Progenitor cell of endocrine pancreas (in vitro differentiated cells): ENCODE data around the gene ATL1. TPM values are rescaled to one million over a fixed set of nuclear protein-coding genes. Genes with fewer than 3 reads are reported as not detected.
"Not testable (repeated sequence)": the region's sequence is repeated elsewhere in the genome, so short reads cannot be mapped to it uniquely, and the experiment has no call there.

Source experiments
- DNase-seq: peaks from one replicate; pipeline ENCODE4 v3.0.0; 2021; ENCODE audit warnings: low spot score; ENCODE audit not compliant: unreplicated experiment
- H3K27ac Mint-ChIP-seq: 2 replicates; pipeline ENCODE4 v1.8.0; 2021; ENCODE audit warnings: mild to moderate bottlenecking, moderate library complexity, mixed read lengths
- H3K27me3 Mint-ChIP-seq: 2 replicates; pipeline ENCODE4 v1.8.0; 2021; ENCODE audit warnings: mixed read lengths
- H3K36me3 Mint-ChIP-seq: 2 replicates; pipeline ENCODE4 v1.8.0; 2022; ENCODE audit warnings: mixed read lengths; ENCODE audit not compliant: insufficient read depth
- H3K4me1 Mint-ChIP-seq: 2 replicates; pipeline ENCODE4 v1.8.0; 2021; ENCODE audit warnings: low read depth, mixed read lengths
- H3K4me3 Mint-ChIP-seq: 2 replicates; pipeline ENCODE4 v1.8.0; 2021; ENCODE audit warnings: low read depth, mild to moderate bottlenecking, moderate library complexity, mixed read lengths
- H3K9me3 Mint-ChIP-seq: 2 replicates; pipeline ENCODE4 v1.8.0; 2021; ENCODE audit warnings: low read depth, mixed read lengths
- CTCF ChIP-seq: fragments of 200-600 bp; sonication (generic); IDR thresholded peaks from one replicate; pipeline ENCODE4 v1.5.0; 2021; ENCODE audit warnings: antibody characterized with exemption, mild to moderate bottlenecking; ENCODE audit not compliant: unreplicated experiment
- total RNA-seq: library from RNA; stranded (reverse); gene quantifications from 2 replicates; pipeline ENCODE4 v1.2.1, GENCODE V29; 2021

ATL1 gene
- total RNA-seq, 1 donor from 2014 or later = 6.8 TPM

- peaks cover 4% of the 10 kb centered on the region for H3K4me1 Mint-ChIP-seq
- no peak overlapping the region for H3K4me3 Mint-ChIP-seq
- no peaks in the 10 kb centered on the region for H3K27me3 Mint-ChIP-seq
- H3K27ac Mint-ChIP-seq = no peak overlapping the region
- H3K36me3 Mint-ChIP-seq = no peaks in the 10 kb centered on the region
- no peaks in the 10 kb centered on the region for H3K9me3 Mint-ChIP-seq
- DNase-seq = no peak
- TF ChIP-seq CTCF = no peak
Observed at GRCh38 chr14:50616275-50616674, 56.3 kb downstream of the ATL1 start.

- no peaks in the 10 kb centered on the region for H3K36me3 Mint-ChIP-seq
- DNase-seq = no peak
Observed at GRCh38 chr14:50619569-50620141, 59.7 kb downstream of the ATL1 start.

GRCh38 chr14:50620341-50620740 lies 60.4 kb downstream of the ATL1 start:
- H3K27me3 Mint-ChIP-seq = no peaks in the 10 kb centered on the region
- no peak for TF ChIP-seq CTCF
- no peaks in the 10 kb centered on the region for H3K9me3 Mint-ChIP-seq
- H3K4me1 Mint-ChIP-seq = no peaks in the 10 kb centered on the region
- H3K27ac Mint-ChIP-seq = peak overlapping the region; percentile 5
- no peak overlapping the region for H3K4me3 Mint-ChIP-seq
- no peak for DNase-seq
- peaks cover 2% of the 10 kb centered on the region for H3K36me3 Mint-ChIP-seq

More at GRCh38 chr14:50619569-50620141, 59.7 kb downstream of the ATL1 start:
- H3K9me3 Mint-ChIP-seq = no peaks in the 10 kb centered on the region
- no peak overlapping the region for H3K27ac Mint-ChIP-seq
- no peaks in the 10 kb centered on the region for H3K27me3 Mint-ChIP-seq
- peaks cover 4% of the 10 kb centered on the region for H3K4me1 Mint-ChIP-seq
- TF ChIP-seq CTCF = peak; percentile 55
- no peak overlapping the region for H3K4me3 Mint-ChIP-seq

GRCh38 chr14:50622978-50623377 lies 63.0 kb downstream of the ATL1 start:
- no peak for DNase-seq
- Mint-ChIP-seq H3K4me1 (no peaks in the 10 kb centered on the region), H3K36me3 (peaks cover 3% of the 10 kb centered on the region), H3K4me3 (no peak overlapping the region), H3K9me3 (no peaks in the 10 kb centered on the region), H3K27ac (no peak overlapping the region), H3K27me3 (no peaks in the 10 kb centered on the region)
- TF ChIP-seq CTCF = no peak

GRCh38 chr14:50624447-50624846 lies 64.5 kb downstream of the ATL1 start:
- H3K4me1 Mint-ChIP-seq = no peaks in the 10 kb centered on the region
- no peak overlapping the region for H3K4me3 Mint-ChIP-seq
- DNase-seq = no peak
- no peak overlapping the region for H3K27ac Mint-ChIP-seq
- no peaks in the 10 kb centered on the region for H3K27me3 Mint-ChIP-seq
- H3K9me3 Mint-ChIP-seq = no peaks in the 10 kb centered on the region
- TF ChIP-seq CTCF = no peak
- peaks cover 4% of the 10 kb centered on the region for H3K36me3 Mint-ChIP-seq

- not testable (repeated sequence) for H3K4me3 Mint-ChIP-seq, H3K9me3 Mint-ChIP-seq, H3K4me1 Mint-ChIP-seq, DNase-seq, H3K27ac Mint-ChIP-seq, H3K36me3 Mint-ChIP-seq, H3K27me3 Mint-ChIP-seq
Observed at GRCh38 chr14:50624947-50625346, 65.0 kb downstream of the ATL1 start.
